ENCODE data around the gene GOLPH3.

Gene GOLPH3

GRCh38 chr5:32098291-32098690, 75.8 kb downstream of the GOLPH3 start (continued):
- TF ChIP-seq HIC1 (tag by site-specific recombination; IDR thresholded peaks at IDR 0.05) = no peak

- CTCF ChIA-PET = interaction anchor here (0.6 to 0.7 kb wide), 2 partner anchors 166 to 273 kb away, joined by 3 to 4 read pairs; no protein-coding TSS in a partner anchor
These were observed 77.1 kb downstream of the GOLPH3 start for GRCh38 chr5:32096891-32097595.

More at GRCh38 chr5:32096891-32097595, 77.1 kb downstream of the GOLPH3 start:
- H3K9me3 ChIP-seq (ENCODE audit: control insufficient read depth, insufficient read depth, low read depth, low read length) = no peaks in the 10 kb centered on the region
- POLR2A ChIA-PET = no interaction called here
- H3K36me3 ChIP-seq (ENCODE audit: control insufficient read depth in 2 of 2, insufficient read depth in 1 of 2, low read length in 2 of 2) = peaks cover 8 to 40% of the 10 kb centered on the region in 2 experiments
- H3K4me1 ChIP-seq (ENCODE audit: control insufficient read depth, insufficient read depth, low read length) = no peaks in the 10 kb centered on the region
- no peak overlapping the region for H3K4me3 ChIP-seq (ENCODE audit: low read depth, low read length)
- no peak overlapping the region for H3K27ac ChIP-seq (ENCODE audit: extremely low read depth, low read depth, low read length)
- no peak for TF ChIP-seq ZNF544 (tag by site-specific recombination; IDR thresholded peaks at IDR 0.05)
- TF ChIP-seq, protein P1, sequence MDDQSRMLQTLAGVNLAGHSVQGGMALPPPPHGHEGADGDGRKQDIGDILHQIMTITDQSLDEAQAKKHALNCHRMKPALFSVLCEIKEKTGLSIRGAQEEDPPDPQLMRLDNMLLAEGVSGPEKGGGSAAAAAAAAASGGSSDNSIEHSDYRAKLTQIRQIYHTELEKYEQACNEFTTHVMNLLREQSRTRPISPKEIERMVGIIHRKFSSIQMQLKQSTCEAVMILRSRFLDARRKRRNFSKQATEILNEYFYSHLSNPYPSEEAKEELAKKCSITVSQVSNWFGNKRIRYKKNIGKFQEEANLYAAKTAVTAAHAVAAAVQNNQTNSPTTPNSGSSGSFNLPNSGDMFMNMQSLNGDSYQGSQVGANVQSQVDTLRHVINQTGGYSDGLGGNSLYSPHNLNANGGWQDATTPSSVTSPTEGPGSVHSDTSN (CRISPR knock-in tag; IDR thresholded peaks at IDR 0.05) = no peak
- no peak for TF ChIP-seq ZNF248 (tag by site-specific recombination; IDR thresholded peaks at IDR 0.05)
- TF ChIP-seq ZNF23 (tag by site-specific recombination; IDR thresholded peaks at IDR 0.05; ENCODE audit: borderline replicate concordance) = no peak
- no peak for TF ChIP-seq PRDM10 (tag by site-specific recombination; IDR thresholded peaks at IDR 0.05)
- no peak for TF ChIP-seq ZFP37 (tag by site-specific recombination; IDR thresholded peaks at IDR 0.05)
- TF ChIP-seq SP3 (tag by site-specific recombination; IDR thresholded peaks at IDR 0.05) = no peak
- TF ChIP-seq, protein P2, sequence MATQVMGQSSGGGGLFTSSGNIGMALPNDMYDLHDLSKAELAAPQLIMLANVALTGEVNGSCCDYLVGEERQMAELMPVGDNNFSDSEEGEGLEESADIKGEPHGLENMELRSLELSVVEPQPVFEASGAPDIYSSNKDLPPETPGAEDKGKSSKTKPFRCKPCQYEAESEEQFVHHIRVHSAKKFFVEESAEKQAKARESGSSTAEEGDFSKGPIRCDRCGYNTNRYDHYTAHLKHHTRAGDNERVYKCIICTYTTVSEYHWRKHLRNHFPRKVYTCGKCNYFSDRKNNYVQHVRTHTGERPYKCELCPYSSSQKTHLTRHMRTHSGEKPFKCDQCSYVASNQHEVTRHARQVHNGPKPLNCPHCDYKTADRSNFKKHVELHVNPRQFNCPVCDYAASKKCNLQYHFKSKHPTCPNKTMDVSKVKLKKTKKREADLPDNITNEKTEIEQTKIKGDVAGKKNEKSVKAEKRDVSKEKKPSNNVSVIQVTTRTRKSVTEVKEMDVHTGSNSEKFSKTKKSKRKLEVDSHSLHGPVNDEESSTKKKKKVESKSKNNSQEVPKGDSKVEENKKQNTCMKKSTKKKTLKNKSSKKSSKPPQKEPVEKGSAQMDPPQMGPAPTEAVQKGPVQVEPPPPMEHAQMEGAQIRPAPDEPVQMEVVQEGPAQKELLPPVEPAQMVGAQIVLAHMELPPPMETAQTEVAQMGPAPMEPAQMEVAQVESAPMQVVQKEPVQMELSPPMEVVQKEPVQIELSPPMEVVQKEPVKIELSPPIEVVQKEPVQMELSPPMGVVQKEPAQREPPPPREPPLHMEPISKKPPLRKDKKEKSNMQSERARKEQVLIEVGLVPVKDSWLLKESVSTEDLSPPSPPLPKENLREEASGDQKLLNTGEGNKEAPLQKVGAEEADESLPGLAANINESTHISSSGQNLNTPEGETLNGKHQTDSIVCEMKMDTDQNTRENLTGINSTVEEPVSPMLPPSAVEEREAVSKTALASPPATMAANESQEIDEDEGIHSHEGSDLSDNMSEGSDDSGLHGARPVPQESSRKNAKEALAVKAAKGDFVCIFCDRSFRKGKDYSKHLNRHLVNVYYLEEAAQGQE (tag by site-specific recombination; IDR thresholded peaks at IDR 0.05) = no peak
- TF ChIP-seq ZNF37A (tag by site-specific recombination; IDR thresholded peaks at IDR 0.05) = no peak
- TF ChIP-seq ZNF354C (tag by site-specific recombination; IDR thresholded peaks at IDR 0.05; ENCODE audit: borderline replicate concordance, low read depth) = no peak
- no peak for TF ChIP-seq HIC1 (tag by site-specific recombination; IDR thresholded peaks at IDR 0.05)
- TF ChIP-seq ZNF830 (tag by site-specific recombination; IDR thresholded peaks at IDR 0.05; ENCODE audit: low read depth) = no peak
- no peak for TF ChIP-seq ZNF473 (tag by site-specific recombination; IDR thresholded peaks at IDR 0.05)
- no peak for TF ChIP-seq REPIN1 (tag by site-specific recombination; IDR thresholded peaks at IDR 0.05; ENCODE audit: low read depth)
- no peak for TF ChIP-seq ZNF324 (tag by site-specific recombination; IDR thresholded peaks at IDR 0.05)
- no peak for TF ChIP-seq SETDB1 (IDR thresholded peaks at IDR 0.05; ENCODE audit: insufficient read length, low read length)
- TF ChIP-seq FEZF1 (tag by site-specific recombination; IDR thresholded peaks at IDR 0.05) = no peak
- TF ChIP-seq ZSCAN30 (tag by site-specific recombination; IDR thresholded peaks at IDR 0.05) = no peak
- TF ChIP-seq, protein P3, sequence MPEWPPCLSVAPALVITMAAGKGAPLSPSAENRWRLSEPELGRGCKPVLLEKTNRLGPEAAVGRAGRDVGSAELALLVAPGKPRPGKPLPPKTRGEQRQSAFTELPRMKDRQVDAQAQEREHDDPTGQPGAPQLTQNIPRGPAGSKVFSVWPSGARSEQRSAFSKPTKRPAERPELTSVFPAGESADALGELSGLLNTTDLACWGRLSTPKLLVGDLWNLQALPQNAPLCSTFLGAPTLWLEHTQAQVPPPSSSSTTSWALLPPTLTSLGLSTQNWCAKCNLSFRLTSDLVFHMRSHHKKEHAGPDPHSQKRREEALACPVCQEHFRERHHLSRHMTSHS (tag by site-specific recombination; IDR thresholded peaks at IDR 0.05) = no peak
- no peak for TF ChIP-seq ZNF404 (tag by site-specific recombination; IDR thresholded peaks at IDR 0.05)
